Subcutaneous adipose tissue (tissue), 4 donors: ENCODE data around the gene ADM2. TPM values are rescaled to one million over a fixed set of nuclear protein-coding genes. Genes with fewer than 3 reads are reported as not detected.

Experiments
- total RNA-seq, 4 donors: library from RNA; depleted of rRNA; stranded (reverse); fragments of >200 nt; gene quantifications; one replicate each; pipeline ENCODE4 v1.1.0, GENCODE V29; 2016
- TF ChIP-seq, protein P1 (sequence below): fragments of 450-650 bp; IDR thresholded peaks from one replicate; pipeline ENCODE4 v1.5.1; 2016; ENCODE audit warnings: low read depth, mild to moderate bottlenecking, control low read depth, antibody characterized with exemption, moderate library complexity

The ADM2 gene
- total RNA-seq, 4 donors from 2014 or later = not detected

DNA sequence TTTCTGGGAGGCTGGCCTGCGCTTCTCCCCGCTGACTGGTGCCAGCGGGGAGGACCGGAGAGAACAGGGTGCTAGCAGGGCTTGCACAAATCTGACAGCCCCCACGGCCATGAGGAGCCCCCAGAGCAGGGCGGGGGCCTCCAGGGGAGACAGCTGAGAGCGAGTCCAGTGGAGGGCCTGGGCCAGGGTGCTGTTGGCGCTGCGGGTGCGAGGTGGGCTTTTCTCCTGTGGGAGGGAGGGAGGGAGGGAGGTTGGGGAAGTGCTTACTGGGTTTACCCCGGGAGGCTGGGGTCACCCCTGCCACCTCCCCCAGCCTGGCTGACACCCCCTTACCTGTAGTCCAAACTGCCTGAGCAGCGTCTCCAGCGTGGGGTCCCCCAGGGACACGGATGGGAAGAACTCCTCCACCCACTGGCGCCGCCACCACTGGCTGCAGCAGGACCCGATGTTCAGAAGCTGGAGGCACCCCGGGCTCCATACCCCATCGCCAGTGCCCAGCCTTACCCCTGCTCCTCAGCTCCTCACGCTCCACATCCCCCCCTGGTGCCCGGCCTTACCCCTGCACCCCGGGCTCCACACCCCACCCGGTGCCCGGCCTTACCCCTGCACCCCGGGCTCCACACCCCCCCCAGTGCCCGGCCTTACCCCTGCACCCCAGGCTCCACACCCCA lies 22.3 kb downstream of the ADM2 start:
- TF ChIP-seq, protein P1, sequence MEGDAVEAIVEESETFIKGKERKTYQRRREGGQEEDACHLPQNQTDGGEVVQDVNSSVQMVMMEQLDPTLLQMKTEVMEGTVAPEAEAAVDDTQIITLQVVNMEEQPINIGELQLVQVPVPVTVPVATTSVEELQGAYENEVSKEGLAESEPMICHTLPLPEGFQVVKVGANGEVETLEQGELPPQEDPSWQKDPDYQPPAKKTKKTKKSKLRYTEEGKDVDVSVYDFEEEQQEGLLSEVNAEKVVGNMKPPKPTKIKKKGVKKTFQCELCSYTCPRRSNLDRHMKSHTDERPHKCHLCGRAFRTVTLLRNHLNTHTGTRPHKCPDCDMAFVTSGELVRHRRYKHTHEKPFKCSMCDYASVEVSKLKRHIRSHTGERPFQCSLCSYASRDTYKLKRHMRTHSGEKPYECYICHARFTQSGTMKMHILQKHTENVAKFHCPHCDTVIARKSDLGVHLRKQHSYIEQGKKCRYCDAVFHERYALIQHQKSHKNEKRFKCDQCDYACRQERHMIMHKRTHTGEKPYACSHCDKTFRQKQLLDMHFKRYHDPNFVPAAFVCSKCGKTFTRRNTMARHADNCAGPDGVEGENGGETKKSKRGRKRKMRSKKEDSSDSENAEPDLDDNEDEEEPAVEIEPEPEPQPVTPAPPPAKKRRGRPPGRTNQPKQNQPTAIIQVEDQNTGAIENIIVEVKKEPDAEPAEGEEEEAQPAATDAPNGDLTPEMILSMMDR = no peak

DNA sequence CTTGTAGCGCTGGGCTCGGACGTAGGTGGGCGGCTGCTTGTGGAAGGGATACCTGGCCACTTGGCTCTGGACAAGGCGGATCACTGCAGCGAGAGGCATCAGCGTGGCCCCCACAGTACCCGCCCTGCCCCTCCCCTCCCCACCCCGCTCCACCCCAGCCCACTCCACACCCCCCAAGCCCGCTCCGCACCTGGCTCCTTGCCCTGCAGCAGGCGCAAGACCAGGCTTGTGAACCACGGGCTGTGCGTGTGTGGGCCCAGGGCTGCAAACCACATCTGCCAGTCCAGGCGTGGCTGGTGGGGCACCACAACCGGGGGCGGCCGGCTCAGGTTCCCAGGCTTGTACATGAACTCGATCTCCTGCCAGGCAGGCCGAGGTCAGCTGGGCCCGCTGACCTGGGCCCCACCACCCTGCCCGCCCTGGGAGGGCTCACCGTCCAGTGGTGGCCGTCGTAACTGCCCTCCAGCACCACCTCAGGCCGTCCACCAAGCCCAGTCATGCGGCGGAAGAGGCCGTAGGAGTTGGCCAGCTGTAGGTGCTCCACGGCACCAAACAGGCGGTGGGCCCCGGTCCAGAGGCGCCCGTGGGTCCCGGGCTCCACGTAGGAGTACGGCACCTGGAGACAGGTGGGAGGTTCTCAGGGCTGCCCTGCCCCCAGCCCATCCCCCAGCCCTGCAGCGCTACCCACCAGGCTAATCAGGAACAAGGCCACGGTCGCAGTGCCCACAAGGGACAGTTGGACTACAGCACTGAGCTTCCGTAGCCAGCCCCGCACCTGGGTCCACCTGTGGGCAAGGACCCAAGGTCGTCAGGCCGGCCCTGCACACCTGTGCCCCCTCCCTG lies 23.2 kb downstream of the ADM2 start:
- TF ChIP-seq, protein P1 = no peak

DNA sequence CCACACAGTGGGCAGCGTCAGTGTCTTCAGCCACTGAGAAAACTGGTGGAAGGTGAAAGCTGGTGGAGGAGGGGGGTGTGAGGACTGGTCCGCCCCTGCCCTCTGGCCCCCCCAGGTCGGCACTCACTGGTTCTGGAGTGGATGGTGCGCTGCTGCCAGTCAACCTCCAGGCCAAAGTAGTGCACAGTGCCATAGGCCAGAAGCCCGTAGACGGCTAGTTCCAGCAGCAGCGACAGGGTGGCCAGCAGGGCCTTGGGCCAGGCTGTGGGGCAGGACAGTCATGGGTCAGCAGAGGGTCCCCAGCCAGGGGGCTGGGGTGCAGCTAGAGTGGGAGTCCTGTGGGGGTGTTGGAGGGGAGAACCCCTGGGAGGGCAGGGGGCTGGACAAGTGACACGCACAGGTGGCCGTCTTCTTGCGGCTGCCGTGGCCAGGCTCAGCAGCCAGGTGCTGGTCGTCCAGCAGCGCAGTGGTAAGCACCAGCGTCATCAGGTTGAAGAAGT lies 24.0 kb downstream of the ADM2 start:
- TF ChIP-seq, protein P1 = no peak

DNA sequence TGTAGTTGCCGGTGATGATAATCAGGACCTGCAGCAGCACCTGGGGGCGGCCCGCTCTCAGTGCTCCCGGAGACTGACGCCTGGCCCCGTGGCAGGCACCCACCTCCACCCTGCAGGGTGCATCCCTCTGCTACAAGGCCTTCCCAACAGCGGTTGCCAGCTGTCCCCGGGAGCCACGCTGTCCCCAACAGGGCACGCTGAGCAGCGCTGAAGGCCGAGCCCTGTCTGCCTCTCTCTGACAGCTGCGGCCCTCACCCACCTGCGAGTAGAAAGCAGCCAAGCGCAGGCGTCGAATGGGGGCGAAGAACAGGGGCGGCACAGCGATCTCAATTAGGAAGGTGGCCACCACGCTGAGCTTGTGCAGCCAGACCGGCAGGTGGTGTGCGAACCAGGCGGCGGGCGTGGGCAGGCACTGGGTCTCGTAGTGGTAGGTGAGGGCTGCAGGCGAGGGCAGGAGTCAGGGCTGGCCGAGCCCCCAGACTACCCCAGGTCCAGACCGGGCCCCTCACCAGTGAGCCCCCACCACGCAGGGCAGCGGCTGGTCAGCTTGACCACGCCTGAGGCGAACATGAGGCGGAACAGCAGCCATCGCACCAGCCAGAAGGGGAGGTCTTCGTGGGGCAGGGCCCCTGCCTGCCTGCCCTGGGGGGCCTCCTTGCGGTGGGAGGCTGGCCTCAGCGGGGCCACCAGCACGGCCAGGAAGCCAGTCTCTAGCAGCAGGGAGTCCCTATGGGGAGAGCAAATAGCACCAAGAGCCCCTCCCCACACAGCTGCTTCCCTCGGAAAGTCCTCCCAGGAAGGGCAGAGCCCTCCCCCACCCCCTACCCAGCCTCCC lies 24.6 kb downstream of the ADM2 start:
- TF ChIP-seq, protein P1 = no peak

DNA sequence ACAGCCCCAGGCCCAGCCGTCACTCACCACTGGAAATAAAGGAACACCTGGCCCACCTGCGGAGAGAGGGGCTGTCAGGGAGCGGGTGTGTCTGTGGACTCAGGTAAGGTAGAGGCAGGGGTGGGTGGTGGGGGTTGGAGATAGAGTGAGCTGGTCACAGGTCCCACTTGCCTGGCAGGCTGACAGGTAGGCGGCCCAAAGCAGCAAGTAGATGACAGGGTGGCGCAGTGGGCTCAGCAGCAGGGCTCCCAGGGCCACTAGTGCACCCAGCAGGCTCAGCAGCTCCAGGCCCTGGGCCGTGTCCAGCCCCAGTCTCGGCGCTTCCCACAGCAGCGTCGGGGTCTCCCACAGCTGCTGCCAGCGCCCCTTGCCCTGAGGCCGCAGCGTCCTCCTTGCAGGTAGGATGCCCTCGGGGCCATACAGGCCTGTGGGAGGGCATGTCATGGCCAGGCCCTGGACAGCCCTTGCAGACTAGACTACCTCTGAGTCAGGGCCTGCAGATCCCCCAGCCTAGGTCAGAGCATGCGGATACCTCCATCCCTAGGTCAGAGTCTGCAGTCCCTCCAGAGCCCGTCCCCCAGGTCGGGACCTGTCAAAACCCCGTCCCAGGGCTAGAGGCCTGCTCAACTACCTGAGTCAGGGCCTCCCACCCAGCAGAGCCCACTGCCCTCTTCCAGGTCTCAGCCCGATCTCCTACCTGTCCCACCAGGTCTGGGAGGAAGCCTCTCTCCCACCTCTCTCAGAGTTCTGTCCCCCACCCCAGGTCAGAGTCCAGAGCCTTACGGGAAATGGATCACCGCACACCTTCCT lies 25.5 kb downstream of the ADM2 start:
- TF ChIP-seq, protein P1 = no peak

DNA sequence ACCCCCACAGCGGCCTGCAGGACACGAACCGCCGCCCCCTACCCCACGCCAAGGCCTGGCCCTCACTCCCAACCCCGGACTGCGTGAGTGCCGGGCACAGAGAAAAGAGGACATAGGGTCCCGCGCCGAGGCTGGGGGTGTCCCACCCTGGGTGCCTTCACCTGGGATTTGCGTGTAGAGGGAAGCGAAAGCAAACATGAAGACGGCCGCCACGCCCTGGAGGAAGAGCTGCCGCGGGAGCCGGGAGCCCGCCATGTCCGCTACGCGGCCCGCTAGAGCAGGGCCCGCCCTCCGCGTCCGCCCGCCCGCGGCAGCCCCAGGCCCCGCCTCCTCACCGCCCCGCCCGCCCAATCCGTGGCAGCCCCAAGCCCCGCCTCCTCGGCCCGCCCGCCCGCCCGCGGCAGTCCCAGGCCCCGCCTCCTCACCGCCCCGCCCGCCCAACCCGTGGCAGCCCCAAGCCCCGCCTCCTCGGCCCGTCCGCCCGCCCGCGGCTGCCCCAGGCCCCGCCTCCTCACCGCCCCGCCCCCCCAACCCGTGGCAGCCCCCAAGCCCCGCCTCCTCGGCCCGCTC lies 26.2 kb downstream of the ADM2 start, which contains the start of gene LMF2:
Gene LMF2 (minus strand): TSS at position 282 of the 570 bp plus-strand sequence. CDS start 27 bp downstream, at position 255.
- TF ChIP-seq, protein P1 = no peak
